Measurements from ENCODE around the gene SPEG. TPM values are rescaled to one million over a fixed set of nuclear protein-coding genes. Genes with fewer than 3 reads are reported as not detected.

Gene SPEG
- total RNA-seq, 1 donor from 2014 or later, result 14.2 TPM

- peak; percentile 91 for DNase-seq
Measured at GRCh38 chr2:219498280-219499057, 63.8 kb downstream of the SPEG start, which contains the start of gene GMPPA. Gene GMPPA (plus strand): TSS chr2:219498891. CDS start chr2:219499976, 1,085 bp downstream.

GRCh38 chr2:219499058-219499307 is 64.3 kb downstream of the SPEG start:
- no peak for DNase-seq

DNA sequence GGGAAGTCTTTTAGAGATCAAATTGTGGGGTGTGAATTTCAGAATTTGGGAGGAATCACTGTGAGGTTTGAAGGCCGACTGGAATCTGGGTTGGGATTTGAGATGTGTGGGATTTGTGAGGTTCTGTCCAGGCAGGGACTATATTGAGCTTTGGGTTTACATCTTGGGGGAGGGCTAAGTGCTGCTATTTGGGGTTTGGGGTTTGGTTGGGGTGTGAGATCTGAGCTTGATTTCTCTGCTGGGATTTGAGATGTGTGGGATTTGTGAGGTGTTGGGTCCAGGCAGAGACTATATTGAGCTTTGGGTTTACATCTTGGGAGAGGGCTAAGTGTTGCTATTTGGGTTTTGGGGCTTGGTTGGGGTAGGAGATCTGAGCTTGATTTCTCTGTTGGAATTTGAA is 64.9 kb downstream of the SPEG start:
- DNase-seq, result no peak

GRCh38 chr2:219500135-219500534 is 65.5 kb downstream of the SPEG start:
- no peak for DNase-seq

DNA sequence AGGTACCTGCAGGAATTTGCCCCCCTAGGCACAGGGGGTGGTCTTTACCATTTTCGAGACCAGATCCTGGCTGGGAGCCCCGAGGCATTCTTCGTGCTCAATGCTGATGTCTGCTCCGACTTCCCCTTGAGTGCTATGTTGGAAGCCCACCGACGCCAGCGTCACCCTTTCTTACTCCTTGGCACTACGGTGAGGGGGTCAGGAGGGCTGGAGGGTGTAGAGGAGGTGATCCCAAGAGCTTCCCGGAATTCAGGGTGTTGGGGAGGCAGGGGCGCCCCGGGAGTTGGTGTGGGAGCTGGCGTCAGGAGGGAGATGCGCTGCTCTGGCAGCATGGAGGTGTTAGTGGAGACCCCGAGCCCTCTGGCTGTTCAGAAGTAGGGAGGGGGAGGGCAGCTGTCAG is 67.2 kb downstream of the SPEG start:
- no peak for DNase-seq

- no peak for DNase-seq
Measured at GRCh38 chr2:219502618-219503017, 68.0 kb downstream of the SPEG start.

GRCh38 chr2:219505585-219505984 is 70.9 kb downstream of the SPEG start:
- no peak for DNase-seq

DNA sequence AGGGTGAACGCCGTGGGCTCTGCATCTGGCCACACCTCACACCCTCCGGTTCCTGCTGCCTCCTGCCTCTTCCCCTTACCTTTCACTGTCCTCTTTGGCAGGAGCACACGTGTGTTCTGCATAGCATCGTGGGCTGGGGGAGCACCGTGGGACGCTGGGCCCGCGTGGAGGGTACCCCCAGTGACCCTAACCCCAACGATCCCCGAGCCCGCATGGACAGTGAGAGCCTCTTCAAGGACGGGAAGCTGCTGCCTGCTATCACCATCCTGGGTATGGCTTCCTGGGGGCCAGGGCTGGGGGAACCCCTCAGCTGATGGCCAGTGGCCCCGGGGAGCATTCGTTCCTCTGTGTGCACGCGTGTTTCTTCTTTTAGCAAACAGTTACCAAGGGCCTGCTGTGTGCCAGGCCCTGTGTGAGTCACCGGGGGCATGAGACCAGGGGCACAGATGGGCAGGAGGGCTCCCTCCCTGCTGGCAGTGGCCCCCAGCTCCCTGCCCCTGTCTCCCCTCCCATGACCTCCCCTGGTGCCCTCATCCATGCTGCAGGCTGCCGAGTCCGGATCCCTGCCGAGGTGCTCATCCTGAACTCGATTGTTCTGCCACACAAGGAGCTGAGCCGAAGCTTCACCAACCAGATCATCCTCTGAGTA is 71.6 kb downstream of the SPEG start:
- no peak for DNase-seq

GRCh38 chr2:219506802-219507526 is 72.3 kb downstream of the SPEG start:
- no peak for DNase-seq

DNA sequence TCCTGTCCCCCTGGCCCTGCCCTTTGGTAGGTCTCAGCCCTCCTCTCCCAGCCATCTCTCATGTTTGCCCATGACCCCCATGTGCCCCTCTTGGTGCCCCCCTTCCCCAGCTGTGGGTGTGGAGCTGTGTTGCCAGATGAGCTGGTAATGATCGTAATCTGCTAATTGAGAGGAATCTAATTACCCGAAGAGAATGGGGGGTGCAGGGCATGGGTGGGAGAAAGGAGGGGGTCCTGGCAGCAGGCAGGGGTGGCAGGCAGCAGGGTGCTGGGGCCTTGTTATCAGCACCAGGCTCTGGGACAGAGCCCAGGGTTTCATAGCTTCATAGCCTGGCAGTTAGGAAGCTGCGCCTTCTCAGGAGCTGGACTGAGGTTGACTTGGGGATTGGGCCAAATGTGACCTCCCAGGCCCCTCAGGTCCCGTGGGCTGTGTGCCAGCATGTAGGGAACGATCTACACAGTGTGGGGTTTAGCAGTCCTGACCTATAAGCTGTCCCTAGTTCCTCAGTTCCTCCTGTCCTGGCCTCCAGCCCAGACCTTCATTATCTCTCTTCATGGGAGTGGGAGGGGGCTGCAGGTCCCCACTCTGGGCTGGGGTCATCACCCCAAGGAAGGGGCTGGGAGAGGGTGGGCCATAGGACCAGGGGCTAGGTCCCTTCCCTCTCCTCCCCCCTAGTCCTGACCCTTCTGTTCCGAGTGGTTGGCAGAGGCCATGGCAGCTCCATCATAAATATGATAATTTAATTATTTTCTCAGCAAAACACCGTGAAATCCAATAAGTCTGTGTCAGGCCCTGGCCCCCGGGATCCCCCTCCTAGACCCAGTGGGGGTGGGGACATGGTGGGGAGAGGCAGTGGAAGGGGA is 73.2 kb downstream of the SPEG start:
- no peak for DNase-seq

DNA sequence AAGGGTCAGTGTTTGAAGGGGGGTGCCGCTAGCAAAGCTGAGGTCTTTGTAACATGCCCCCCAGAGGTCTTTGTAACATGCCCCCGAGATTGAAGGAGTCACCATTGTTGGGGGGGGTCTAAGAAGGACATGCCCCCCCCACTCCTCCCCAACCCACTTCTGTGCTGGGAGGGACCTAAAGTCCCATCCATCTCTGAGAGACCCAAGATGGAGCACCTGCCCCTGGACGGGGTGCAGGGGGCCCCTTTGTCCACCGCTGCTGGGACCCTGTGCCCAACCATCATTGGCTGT is 73.7 kb downstream of the SPEG start:
- no peak for DNase-seq

GRCh38 chr2:219508971-219509779 is 74.5 kb downstream of the SPEG start:
- DNase-seq, result no peak

DNA sequence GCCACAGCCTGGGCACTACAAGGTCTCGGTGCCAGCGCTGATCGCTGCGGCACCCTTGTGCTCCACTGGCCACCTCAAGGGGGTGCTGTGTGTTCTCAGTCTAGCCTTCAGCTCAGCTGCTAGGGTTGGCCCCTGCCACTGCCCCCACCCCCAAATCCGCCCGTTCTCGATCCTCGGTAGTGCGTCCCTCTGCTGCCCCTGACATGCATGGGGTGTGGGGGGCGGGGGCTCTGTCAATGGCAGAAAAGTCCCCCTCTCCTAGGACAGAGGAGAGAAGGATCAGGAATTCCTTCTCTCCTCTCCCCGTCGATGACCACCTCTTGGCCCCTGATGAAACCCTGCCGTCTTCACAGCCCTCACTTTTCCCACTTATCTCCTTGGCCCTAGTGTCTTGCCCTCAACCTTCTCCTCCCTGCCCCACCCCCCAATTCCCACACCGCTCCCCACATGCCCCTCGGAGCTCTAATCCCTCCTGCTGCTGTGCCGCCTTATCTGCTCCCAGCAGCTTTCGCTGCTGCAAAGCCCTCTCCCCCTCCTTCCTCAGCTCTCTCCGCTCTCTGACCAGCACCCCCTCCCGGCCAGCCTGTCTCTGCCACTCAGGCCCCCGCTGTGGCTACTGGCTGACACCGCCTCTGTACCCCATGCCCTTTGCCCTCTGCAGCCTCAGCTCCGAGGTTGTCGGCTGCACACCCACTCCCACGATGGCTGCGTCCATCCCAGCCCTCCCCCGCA is 75.3 kb downstream of the SPEG start:
- DNase-seq, result no peak

DNA sequence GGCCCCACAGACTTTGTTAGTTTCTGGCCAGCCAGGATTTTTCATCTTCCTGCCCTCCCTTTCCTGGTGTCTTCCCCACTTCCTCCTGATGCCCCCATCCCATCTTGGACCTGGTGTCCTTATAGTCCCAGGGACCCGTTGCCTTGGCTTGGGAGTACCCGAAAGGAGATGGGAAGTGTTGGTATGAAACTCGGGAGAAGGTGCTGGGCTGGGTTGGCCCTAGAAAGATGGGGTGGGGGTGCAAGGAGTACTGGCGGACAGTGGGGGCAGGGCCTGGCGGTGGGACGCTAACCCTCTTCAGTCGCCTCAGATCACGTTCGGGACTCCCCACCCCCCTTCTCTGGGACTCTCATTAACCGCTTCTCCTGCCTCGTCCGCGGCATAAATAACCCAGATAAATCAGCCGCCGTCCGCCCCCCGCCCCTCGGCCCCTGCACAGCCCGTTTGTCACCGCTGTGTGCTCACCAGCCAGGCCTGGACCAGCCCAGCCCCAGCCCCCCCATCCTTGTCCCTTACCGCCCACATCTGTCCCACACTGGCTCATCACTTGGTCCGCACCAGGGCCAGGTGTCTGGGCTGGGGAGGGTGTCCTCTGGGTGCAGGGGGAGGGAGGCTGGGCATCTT is 76.0 kb downstream of the SPEG start:
- DNase-seq, result no peak

- no peak for DNase-seq
Measured at GRCh38 chr2:219511547-219512325, 77.1 kb downstream of the SPEG start.

- DNase-seq, result no peak
Measured at GRCh38 chr2:219512524-219513216, 78.0 kb downstream of the SPEG start.

DNA sequence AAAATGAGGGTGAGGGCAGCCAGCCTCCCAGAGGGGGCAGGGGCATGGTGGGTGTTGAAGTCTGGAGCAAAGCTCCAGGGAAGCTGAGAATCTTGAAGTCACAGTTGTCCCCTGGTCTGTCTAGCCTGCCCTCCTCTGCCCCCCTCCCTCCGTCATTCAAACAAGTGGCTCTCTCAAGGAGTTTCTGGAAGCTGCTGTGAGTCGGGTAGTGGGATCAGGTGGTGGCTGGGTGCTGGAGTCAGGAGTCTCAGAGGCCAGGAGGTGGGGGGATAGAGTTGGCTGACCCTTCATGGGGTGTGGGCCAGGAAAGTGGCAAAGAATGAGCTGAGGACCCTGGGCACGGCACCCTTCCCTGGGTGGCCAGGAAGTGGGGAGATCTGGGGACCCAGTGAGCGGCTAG is 79.1 kb downstream of the SPEG start:
- DNase-seq, result no peak

- DNase-seq, result no peak
Measured at GRCh38 chr2:219514196-219514761, 79.6 kb downstream of the SPEG start, which contains the start of gene ASIC4. Gene ASIC4 (plus strand): TSS chr2:219514482. CDS start chr2:219514725, 243 bp downstream.

GRCh38 chr2:219514836-219515235 is 80.2 kb downstream of the SPEG start:
- DNase-seq, result no peak

Measured in occipital lobe (tissue), 2 donors.